Mononuclear cell (primary cell): Measurements from ENCODE around the gene IQGAP2. TPM values are rescaled to one million over a fixed set of nuclear protein-coding genes. Genes with fewer than 3 reads are reported as not detected.

Experiments
- H3K27me3 ChIP-seq: 2 replicates; pipeline ENCODE4 v1.6.0; 2011; ENCODE audit warnings: low read length, control low read depth; ENCODE audit not compliant: insufficient read depth
- H3K4me1 ChIP-seq: 2 replicates; pipeline ENCODE4 v1.5.1; 2011; ENCODE audit warnings: mild to moderate bottlenecking, low read length, control low read depth; ENCODE audit not compliant: insufficient read depth
- H3K4me3 ChIP-seq: 2 replicates; pipeline ENCODE4 v1.5.1; 2011; ENCODE audit warnings: mild to moderate bottlenecking, low read length, moderate library complexity
- H3K9me3 ChIP-seq: 2 replicates; pipeline ENCODE4 v1.5.1; 2011; ENCODE audit warnings: low read depth, mild to moderate bottlenecking, control low read depth, low read length
- total RNA-seq: library from RNA; depleted of rRNA; stranded (reverse); fragments of >200 nt; gene quantifications from one replicate; pipeline ENCODE4 v1.2.3, GENCODE V29; 2012

Gene IQGAP2
- total RNA-seq, 1 donor: 75.0 TPM

DNA sequence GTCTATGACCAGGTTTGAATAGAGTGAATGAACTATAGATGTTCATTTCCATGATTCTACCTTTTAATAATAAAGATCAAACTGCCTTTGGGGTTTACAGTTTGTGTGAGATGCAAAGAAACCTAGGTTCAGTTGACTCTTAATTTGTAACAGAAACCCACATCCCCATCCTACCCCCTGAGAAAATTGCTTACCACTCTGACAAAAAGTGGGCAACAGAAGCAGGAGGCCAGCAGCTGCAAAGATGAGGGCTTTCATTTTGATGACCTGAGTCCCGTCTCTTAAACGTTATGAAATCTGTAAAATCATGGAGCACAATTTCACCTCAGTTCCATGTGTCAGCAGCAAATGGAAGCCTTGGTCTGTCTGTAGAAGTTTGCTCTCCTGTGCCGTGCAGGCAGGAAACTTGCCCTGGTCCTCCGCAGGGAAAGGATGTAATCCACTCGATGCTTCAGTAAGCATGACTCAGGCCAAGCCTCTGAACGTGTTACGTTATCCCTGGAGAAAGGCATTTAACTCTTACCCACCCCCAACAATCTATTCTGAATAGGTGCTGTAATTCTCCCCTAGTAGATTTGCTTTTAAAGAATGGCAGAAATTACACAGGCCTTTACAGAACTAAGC lies 220.0 kb downstream of the IQGAP2 start, which contains the start of gene F2RL2:
Gene F2RL2, minus strand, starts transcription at position 431 of the 624 bp plus-strand sequence. Its CDS starts 173 bp downstream, at position 258.
- no peaks in the 10 kb centered on the region for H3K27me3 ChIP-seq
- H3K4me1 ChIP-seq: peaks cover 5% of the 10 kb centered on the region
- no peaks in the 10 kb centered on the region for H3K9me3 ChIP-seq
- H3K4me3 ChIP-seq: no peak within 1 kb of the TSS

DNA sequence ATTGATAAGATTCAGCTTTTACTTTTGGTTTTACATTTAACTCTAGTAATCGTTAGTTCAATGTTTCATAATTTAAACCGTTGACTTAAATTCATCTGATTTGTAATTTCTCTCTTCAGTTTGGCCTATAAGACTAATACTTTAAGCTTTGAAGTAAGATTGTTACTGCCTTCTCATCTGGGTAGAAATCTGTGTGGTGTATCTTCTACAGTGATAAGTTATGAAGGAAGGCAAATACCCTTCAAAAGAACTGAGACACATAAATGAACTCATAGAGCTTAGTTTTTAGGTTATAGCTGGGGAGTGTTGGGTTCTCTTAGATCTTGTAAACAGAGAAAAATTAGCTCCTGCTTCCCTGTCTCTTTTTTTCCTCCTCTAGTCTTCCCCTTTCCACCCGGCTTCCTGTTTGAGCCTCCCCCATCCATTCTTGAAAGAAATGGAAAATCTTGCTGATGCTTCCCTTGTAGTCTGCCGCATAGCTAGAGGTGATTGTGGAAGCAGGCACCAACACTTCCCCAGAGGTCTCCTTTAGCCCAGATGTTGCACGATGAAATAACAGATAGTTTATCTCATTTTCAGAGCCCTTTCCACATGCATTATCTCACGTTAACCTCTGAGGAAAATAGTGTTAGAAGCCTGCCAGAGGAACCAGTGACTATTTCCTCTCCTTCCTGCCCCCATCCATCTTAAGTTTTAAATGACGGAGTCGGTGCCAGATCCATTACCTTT lies 222.2 kb downstream of the IQGAP2 start:
- Histone ChIP-seq H3K9me3 (no peaks in the 10 kb centered on the region), H3K4me1 (peaks cover 5% of the 10 kb centered on the region), H3K4me3 (no peak overlapping the region), H3K27me3 (no peaks in the 10 kb centered on the region)

DNA sequence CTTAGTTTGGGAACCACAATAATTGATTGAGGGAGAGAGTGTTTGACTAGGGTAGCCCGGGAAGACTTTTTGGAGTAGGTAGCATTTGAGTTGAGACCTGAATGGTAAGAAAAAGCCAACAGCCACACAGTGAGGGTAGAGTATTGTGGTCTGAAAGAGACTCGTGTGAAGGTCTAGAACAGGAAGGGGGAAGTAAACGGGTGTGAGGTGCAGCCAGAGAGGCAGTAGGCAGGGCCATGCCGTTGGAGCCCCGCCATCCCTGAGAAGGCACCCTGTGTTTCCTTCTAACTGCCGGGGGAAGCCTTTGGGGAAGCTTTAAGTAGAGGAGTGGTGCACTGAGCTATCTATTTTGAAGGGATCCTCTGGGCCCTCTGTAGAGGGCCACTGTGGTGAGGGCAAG lies 223.7 kb downstream of the IQGAP2 start:
- Histone ChIP-seq H3K27me3 (no peaks in the 10 kb centered on the region), H3K4me1 (peaks cover 5% of the 10 kb centered on the region), H3K4me3 (no peak overlapping the region), H3K9me3 (no peaks in the 10 kb centered on the region)

DNA sequence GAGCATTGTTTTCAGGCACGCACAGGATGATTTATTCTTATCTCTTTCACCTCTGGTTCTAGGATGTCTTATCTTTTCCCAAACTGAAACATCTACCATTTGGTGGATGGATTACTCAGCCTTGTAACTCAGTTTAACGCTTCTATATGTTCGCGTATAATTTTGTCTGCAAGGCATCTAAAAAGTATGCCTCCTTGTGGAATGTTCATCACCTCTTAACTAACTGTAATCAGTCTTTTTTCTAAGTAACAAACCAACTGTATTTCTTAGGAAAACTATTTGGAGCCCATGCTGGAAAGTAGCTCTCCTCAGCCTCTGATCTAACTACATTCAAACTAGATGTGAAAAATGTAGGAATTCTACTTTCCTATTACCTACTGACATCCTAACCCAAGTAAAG lies 231.6 kb downstream of the IQGAP2 start:
- no peak overlapping the region for H3K4me3 ChIP-seq
- peaks cover 9% of the 10 kb centered on the region for H3K4me1 ChIP-seq
- no peaks in the 10 kb centered on the region for H3K27me3 ChIP-seq
- no peaks in the 10 kb centered on the region for H3K9me3 ChIP-seq

DNA sequence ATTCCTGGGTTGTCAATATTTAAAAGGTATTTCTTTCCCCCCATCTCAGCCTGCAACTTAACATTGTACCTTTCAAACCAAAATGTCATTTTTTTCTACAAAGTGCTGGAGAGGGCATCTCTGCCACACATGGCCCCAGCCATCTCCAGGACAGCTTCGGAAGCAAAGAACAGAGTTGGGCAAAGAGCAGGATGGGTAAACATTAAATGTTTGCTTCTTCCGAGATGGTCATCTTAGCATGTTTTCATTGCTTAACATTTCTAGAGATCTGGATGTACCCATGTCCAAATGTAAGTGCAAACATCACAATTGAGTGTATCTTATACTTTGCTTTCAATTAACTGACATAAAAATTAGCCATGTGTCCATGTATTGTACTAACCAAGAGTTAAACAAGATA lies 234.4 kb downstream of the IQGAP2 start:
- Histone ChIP-seq H3K4me1 (peaks cover 9% of the 10 kb centered on the region), H3K4me3 (no peak overlapping the region), H3K9me3 (no peaks in the 10 kb centered on the region), H3K27me3 (no peaks in the 10 kb centered on the region)

DNA sequence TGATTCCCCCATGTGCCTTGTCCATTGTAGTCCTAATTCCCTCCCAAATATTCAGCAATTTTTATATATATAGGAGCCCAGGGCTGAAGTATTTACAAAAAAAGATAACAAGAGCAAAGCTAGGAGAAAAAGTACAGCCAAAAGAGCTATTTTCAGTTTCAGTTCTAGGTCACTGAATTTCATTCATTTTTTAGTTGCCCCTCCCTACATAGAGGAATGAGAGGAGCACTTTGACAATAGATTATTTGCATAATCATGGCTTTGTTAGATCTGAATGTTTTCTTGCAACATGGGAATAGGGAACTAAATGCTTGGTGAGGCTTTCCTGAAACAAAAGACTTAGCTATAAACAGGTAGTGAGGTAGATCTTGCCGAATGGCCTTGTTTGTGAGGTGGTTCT lies 235.4 kb downstream of the IQGAP2 start:
- Histone ChIP-seq H3K9me3 (no peaks in the 10 kb centered on the region), H3K27me3 (no peaks in the 10 kb centered on the region)

DNA sequence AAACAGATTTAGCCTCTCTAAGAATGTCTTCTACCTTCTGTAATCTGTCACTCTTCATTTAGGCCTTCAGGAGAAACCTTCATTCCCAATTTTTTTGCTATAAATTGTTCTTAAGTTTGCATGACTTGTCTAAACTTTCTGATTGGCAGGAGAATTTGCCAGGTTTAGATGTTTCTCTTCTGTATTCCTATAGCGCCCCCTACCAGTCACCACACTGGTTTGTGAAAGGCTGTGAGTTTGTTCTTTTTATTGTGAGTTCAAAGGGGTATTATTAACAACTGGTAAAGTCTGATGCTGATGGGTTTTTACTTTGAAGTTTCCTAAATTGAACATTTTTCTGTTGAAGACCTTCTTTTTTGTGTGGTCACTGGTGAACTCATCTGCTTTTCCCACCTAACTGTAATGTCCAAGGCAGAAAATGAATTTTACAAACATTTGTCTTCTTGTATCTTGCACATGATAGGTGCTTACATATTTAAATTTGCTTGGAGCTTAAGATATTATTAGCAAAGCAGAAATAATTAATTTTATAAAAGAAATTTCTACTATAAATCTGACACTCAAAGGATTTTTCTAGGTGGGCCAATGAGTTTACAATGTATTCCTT lies 238.5 kb downstream of the IQGAP2 start:
- H3K4me1 ChIP-seq: peaks cover 9% of the 10 kb centered on the region
- no peaks in the 10 kb centered on the region for H3K27me3 ChIP-seq
- no peaks in the 10 kb centered on the region for H3K9me3 ChIP-seq
- H3K4me3 ChIP-seq: no peak overlapping the region

More for the DNA sequence above, 235.4 kb downstream of the IQGAP2 start:
- Histone ChIP-seq H3K4me3 (no peak overlapping the region), H3K4me1 (peaks cover 9% of the 10 kb centered on the region)

DNA sequence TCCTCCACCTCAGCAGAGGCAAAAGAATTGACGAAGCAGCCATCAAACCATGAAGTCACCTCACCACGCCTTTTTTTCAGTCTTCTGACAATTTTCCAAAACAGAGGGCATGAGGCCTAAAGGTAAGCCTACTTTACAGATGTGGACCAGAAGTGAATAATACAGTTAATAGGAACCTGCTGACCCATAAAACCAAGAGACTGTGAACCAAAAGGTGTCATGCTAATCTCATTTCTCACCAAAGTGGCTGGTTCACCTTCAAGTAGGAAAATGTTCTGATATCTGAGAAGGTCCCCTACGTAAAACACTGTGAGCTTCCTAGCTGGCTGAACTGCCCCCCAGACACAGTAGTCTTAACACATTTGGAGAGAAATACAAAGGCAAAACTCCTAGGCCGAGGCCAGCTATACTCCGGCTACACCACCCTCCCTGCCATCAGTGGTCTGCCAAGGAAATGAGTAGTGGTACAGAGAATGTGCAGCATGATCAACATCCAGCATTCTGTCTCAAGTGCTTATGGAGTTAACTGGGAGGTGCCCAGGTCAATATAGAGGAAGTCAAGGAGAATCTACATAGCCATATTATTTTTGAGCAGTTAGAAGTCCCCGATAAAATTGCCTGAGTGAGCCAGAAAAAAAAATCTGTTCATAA lies 239.4 kb downstream of the IQGAP2 start:
- no peaks in the 10 kb centered on the region for H3K27me3 ChIP-seq
- peaks cover 9% of the 10 kb centered on the region for H3K4me1 ChIP-seq
- no peaks in the 10 kb centered on the region for H3K9me3 ChIP-seq
- H3K4me3 ChIP-seq: no peak overlapping the region

DNA sequence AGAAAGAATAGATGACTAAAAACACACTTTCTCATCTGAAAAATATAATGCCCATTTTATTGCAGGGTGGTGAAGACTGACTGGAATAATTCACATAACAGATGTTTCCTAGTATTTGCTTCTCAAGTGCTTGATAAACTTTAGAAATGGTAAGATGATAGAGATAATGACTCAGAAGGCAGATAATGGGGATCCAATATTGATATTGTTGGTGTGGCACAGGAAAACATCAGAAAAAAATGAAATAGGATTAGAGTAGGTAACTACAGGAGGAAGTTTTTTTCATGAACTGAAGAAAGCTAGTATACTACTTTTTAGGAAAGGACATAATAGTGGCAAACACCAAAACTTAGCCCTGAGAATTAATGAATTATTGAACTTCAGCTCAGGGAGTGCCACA lies 240.3 kb downstream of the IQGAP2 start:
- Histone ChIP-seq H3K4me1 (peaks cover 5% of the 10 kb centered on the region), H3K27me3 (no peaks in the 10 kb centered on the region), H3K9me3 (peaks cover 7% of the 10 kb centered on the region), H3K4me3 (no peak overlapping the region)

DNA sequence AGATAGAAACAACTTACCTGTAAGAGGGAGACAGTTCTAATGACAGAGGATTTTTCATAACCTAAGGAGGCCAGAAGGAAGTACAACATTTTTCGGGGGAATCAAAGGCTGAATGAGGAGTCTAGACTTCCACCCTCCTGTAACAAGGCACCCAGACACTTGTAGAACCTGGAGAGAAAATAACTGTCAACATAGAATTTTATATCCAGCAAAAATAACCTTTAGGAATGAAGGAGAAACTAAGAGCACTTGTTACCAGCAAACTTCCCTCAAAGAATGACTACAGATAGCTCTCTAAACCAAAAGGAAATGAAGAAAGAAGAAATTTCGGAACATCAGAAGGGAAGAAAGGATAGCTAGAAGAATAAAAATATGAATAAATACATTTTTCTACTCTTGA lies 246.1 kb downstream of the IQGAP2 start:
- no peaks in the 10 kb centered on the region for H3K4me1 ChIP-seq
- H3K9me3 ChIP-seq: peaks cover 16% of the 10 kb centered on the region

DNA sequence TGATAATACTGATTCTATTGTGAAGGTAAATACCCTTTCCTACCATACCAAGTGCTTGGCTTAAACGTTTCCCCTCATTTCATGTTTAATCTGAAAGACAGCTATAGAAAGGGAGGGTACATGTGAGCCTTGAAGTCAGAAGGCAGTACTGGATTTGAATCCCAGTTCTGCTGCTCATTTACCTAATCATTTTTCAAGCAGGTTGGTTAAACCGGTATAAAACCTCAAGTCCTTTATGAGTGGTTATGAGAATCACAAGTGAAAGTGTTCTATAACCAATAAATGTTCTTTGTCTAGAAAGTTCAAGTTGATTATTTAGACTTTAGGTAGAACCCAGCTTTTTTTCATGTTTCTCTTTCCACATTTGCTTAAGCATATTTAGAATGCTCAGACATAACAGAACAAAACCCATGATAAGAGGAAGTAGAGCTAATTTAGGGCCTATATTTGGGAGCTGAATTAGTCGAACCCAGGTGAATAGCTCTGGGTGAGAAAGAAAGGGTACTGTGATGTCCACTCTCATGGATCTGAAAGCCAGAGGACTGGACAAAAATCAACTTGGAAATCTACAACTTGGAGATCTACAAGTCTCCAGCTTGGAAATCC lies 249.8 kb downstream of the IQGAP2 start:
- H3K27me3 ChIP-seq: no peaks in the 10 kb centered on the region
- H3K4me1 ChIP-seq: no peaks in the 10 kb centered on the region
- H3K4me3 ChIP-seq: no peak overlapping the region
- peaks cover 14% of the 10 kb centered on the region for H3K9me3 ChIP-seq

More for the DNA sequence above, 246.1 kb downstream of the IQGAP2 start:
- Histone ChIP-seq H3K4me3 (no peak overlapping the region), H3K27me3 (no peaks in the 10 kb centered on the region)

DNA sequence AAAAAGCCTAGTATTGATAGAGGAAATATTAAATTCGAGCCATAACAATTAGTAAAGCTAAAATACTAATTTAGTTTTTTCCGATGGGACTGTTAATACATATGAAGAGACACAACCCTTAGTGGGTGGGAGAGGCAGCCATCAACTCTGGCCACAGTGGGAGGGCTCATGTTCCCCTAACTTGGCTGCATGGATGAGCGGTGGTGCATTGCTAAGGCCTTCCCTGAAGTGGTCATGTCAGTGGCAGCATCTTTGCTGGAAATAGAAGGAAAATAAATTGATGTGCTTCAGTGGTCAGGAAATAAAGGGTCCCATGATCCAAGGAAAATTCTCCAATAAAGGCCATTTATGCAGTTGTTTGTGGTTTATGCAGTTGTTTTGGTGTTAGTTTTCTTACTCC lies 254.0 kb downstream of the IQGAP2 start:
- Histone ChIP-seq H3K4me3 (no peak overlapping the region), H3K9me3 (no peaks in the 10 kb centered on the region), H3K27me3 (no peaks in the 10 kb centered on the region), H3K4me1 (no peaks in the 10 kb centered on the region)

DNA sequence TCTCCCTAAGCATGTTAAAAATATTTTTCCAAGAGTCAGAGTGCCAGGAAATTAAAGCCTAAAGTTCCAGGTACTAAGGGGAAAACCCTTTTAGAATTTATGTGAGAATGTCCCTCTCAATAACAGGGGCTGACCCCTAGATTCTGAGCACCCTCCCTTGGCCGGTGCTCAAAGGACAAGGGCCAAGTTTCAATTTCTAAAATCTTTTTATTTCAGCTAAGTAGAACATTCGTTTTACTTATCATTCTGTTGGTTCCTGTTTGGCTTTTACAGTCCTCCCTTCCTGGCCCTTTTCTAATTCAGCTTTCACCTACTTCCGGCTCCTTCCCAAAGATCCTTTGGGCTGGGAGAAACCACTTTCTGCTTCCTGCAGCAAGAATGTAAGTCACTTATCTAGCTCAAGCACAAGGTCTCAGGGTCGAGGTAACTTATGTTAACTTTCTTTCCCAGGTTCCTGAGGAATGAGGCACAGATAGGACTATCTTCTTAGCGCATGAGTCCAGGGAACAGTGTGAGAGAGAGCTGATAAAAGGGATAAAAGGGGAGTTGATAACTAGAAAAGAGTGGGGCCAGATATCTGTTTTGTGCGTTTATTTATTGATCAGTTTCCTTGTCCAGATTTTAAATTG lies 254.7 kb downstream of the IQGAP2 start:
- Histone ChIP-seq H3K9me3 (no peaks in the 10 kb centered on the region), H3K4me1 (no peaks in the 10 kb centered on the region), H3K4me3 (no peak overlapping the region), H3K27me3 (no peaks in the 10 kb centered on the region)

DNA sequence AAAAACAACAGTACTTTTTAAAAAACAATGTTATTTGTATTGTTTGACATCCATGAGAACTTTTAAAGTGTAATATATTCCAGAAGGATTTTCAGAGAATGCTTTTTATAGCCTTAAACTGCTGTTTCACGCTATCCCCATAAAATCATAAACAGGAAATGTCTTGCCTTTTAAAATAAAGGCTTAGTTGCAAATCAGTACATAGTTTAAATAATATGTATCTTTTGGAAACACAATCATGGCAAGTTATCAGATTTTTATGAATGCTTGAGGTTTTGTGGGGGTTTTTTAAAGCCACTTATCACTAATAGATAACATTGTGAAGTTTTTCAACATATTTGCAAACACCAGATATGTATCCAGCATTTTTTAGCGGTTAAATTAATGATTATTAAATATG lies 257.3 kb downstream of the IQGAP2 start:
- Histone ChIP-seq H3K9me3 (no peaks in the 10 kb centered on the region), H3K27me3 (no peaks in the 10 kb centered on the region), H3K4me3 (no peak overlapping the region), H3K4me1 (no peaks in the 10 kb centered on the region)
